ENCODE data around the gene KIFC3. TPM values are rescaled to one million over a fixed set of nuclear protein-coding genes. Genes with fewer than 3 reads are reported as not detected.
A peak's percentile ranks its signal among the peaks of the same experiment; 100 is the strongest.

The KIFC3 gene
- total RNA-seq, 1 donor from 2014 or later = 15.4 TPM

GRCh38 chr16:57801809-57802340, 416 bp downstream of the KIFC3 start:
- Mint-ChIP-seq H3K36me3 (ENCODE audit: low read depth, unreplicated experiment) (no peaks in the 10 kb centered on the region), H3K27me3 (ENCODE audit: unreplicated experiment) (peaks cover 22% of the 10 kb centered on the region), H3K27ac (ENCODE audit: unreplicated experiment) (no peak overlapping the region), H3K9me3 (ENCODE audit: unreplicated experiment) (no peaks in the 10 kb centered on the region), H3K4me1 (ENCODE audit: unreplicated experiment) (peaks cover 50% of the 10 kb centered on the region), H3K4me3 (ENCODE audit: unreplicated experiment) (peak overlapping the region; percentile 56)
- DNase-seq (ENCODE audit: low spot score) = no peak
- TF ChIP-seq CTCF (IDR thresholded peaks at IDR 0.05; ENCODE audit: unreplicated experiment) = no peak

- DNase-seq (ENCODE audit: low spot score) = no peak
- Mint-ChIP-seq H3K36me3 (ENCODE audit: low read depth, unreplicated experiment) (no peaks in the 10 kb centered on the region), H3K9me3 (ENCODE audit: unreplicated experiment) (no peaks in the 10 kb centered on the region), H3K4me3 (ENCODE audit: unreplicated experiment) (peak overlapping the region; percentile 56), H3K27me3 (ENCODE audit: unreplicated experiment) (peaks cover 22% of the 10 kb centered on the region), H3K4me1 (ENCODE audit: unreplicated experiment) (peaks cover 48% of the 10 kb centered on the region), H3K27ac (ENCODE audit: unreplicated experiment) (peak overlapping the region; percentile 72)
- TF ChIP-seq CTCF (IDR thresholded peaks at IDR 0.05; ENCODE audit: unreplicated experiment) = no peak
These were observed 1.0 kb downstream of the KIFC3 start for GRCh38 chr16:57801098-57801808.

DNA sequence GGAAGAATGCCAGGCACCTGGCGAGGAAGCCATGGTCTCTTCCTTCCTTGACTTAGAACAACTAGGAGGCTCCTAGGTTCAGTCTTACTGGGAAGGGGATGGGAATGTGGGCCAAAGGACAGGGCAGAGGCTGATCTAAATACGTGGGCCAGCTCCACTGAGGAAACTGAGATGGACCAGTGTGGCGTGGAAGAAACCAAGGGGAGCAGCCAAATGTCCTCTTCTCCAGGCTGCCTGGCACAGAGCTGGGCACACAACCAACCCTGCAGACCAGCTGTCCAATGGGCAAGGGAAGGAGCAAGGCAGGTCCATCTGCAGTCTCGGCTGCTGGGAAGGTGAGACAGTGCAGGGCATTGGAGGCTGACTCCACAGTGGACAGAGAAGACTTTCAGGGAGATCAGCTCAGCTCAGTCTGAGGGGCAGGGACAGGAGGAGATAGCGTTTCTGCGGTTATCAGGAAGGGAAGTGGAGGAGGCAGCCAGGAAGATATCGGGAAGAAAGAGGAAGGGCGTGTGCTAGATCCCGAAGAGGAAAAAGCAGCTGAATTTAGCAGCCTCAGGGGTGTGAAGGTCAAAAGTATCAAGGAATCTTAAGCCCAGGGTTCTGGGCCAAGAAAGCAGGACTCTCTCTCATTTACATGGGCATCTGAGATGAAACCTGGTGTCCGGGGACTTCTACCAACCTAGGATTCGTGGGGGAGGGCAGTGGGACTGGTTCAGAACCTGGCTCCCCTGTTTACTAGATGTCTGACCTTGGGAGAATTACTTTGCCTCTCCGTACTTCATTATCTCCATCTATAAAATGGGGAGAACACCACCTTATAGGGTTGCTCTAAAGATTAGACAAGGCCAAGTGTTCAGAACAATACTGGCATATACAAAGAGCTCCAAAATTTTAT, 1.8 kb downstream of the KIFC3 start:
- Mint-ChIP-seq H3K4me3 (ENCODE audit: unreplicated experiment) (peak overlapping the region; percentile 78), H3K9me3 (ENCODE audit: unreplicated experiment) (no peaks in the 10 kb centered on the region), H3K4me1 (ENCODE audit: unreplicated experiment) (peaks cover 46% of the 10 kb centered on the region), H3K36me3 (ENCODE audit: low read depth, unreplicated experiment) (no peaks in the 10 kb centered on the region), H3K27me3 (ENCODE audit: unreplicated experiment) (peaks cover 26% of the 10 kb centered on the region), H3K27ac (ENCODE audit: unreplicated experiment) (peak overlapping the region; percentile 72)
- no peak for DNase-seq (ENCODE audit: low spot score)
- no peak for TF ChIP-seq CTCF (IDR thresholded peaks at IDR 0.05; ENCODE audit: unreplicated experiment)

GRCh38 chr16:57799600-57800199, 2.6 kb downstream of the KIFC3 start:
- Mint-ChIP-seq H3K9me3 (ENCODE audit: unreplicated experiment) (no peaks in the 10 kb centered on the region), H3K27ac (ENCODE audit: unreplicated experiment) (peak overlapping the region; percentile 72)
- DNase-seq (ENCODE audit: low spot score) = no peak

More at GRCh38 chr16:57799600-57800199, 2.6 kb downstream of the KIFC3 start:
- H3K36me3 Mint-ChIP-seq (ENCODE audit: low read depth, unreplicated experiment) = no peaks in the 10 kb centered on the region
- peaks cover 46% of the 10 kb centered on the region for H3K4me1 Mint-ChIP-seq (ENCODE audit: unreplicated experiment)
- no peak for TF ChIP-seq CTCF (IDR thresholded peaks at IDR 0.05; ENCODE audit: unreplicated experiment)
- H3K27me3 Mint-ChIP-seq (ENCODE audit: unreplicated experiment) = peaks cover 27% of the 10 kb centered on the region
- H3K4me3 Mint-ChIP-seq (ENCODE audit: unreplicated experiment) = peak overlapping the region; percentile 78

All from endothelial cell (in vitro differentiated cells).